Keratinocyte (primary cell): ENCODE measurements around the gene RNF166.

Experiments used
- CTCF ChIP-seq, 3 experiments: IDR thresholded peaks in 1 of 3; conservative IDR thresholded peaks in 1 of 3; optimal IDR thresholded peaks in 1 of 3; 2 replicates in 2 of 3; 3 replicates in 1 of 3; pipeline versions ENCODE3 to v1.5.1; 2011; ENCODE audit warnings: low read length in 3 of 3, mild to moderate bottlenecking in 3 of 3, moderate library complexity in 2 of 3, control low read depth in 1 of 3, inconsistent platforms in 1 of 3; ENCODE audit not compliant: insufficient read depth in 2 of 3; ENCODE audit errors: extremely low read depth in 1 of 3
- EZH2 ChIP-seq: IDR thresholded peaks from one replicate; pipeline ENCODE4 v1.6.1; 2012; ENCODE audit warnings: inconsistent platforms, mild to moderate bottlenecking, low read length, moderate library complexity

- TF ChIP-seq CTCF (optimal IDR thresholded peaks at IDR 0.05 in 1 of 3, IDR thresholded peaks at IDR 0.05 in 1 of 3, conservative IDR thresholded peaks at IDR 0.05 in 1 of 3; ENCODE audit: extremely low read depth in 1 of 3, insufficient read depth in 2 of 3, low read length in 3 of 3) = no peak
- TF ChIP-seq EZH2 = no peak
These were observed 12.0 kb upstream of the RNF166 start for GRCh38 chr16:88718178-88718577.
